ENCODE data around the gene FBXW10B. TPM values are rescaled to one million over a fixed set of nuclear protein-coding genes. Genes with fewer than 3 reads are reported as not detected.
"Not testable (repeated sequence)": the region's sequence is repeated elsewhere in the genome, so short reads cannot be mapped to it uniquely, and the experiment has no call there.

FBXW10B gene
- polyA plus RNA-seq, 1 donor from 2014 or later = 0.51 TPM

GRCh38 chr17:15630930-15631453 lies 11.5 kb upstream of the FBXW10B start:
- not testable (repeated sequence) for H3K9ac ChIP-seq (ENCODE audit: low read length); H3K4me3 ChIP-seq (ENCODE audit: low read length); H3K9me2 ChIP-seq (ENCODE audit: insufficient read depth, low read length); H3K9me3 ChIP-seq (ENCODE audit: low read length); H3F3A ChIP-seq (ENCODE audit: insufficient read depth, low read length, poor library complexity, severe bottlenecking); H4K20me1 ChIP-seq (ENCODE audit: insufficient read depth); H3K36me3 ChIP-seq (ENCODE audit: insufficient read depth, low read length); H3K79me2 ChIP-seq (replicated peaks; ENCODE audit: insufficient read depth, low read length); H3K27ac ChIP-seq (ENCODE audit: low read length); H3K27me3 ChIP-seq (ENCODE audit: insufficient read depth, low read depth, low read length); H2AFZ ChIP-seq (ENCODE audit: low read depth, low read length); H3K4me2 ChIP-seq (ENCODE audit: low read length)

- H3K9me3 ChIP-seq (ENCODE audit: low read length); H2AFZ ChIP-seq (ENCODE audit: low read depth, low read length); H3K9ac ChIP-seq (ENCODE audit: low read length); H3F3A ChIP-seq (ENCODE audit: insufficient read depth, low read length, poor library complexity, severe bottlenecking); H3K36me3 ChIP-seq (ENCODE audit: insufficient read depth, low read length); H3K27me3 ChIP-seq (ENCODE audit: insufficient read depth, low read depth, low read length); H3K4me3 ChIP-seq (ENCODE audit: low read length); H3K9me2 ChIP-seq (ENCODE audit: insufficient read depth, low read length); H3K79me2 ChIP-seq (replicated peaks; ENCODE audit: insufficient read depth, low read length); H3K27ac ChIP-seq (ENCODE audit: low read length); H3K4me2 ChIP-seq (ENCODE audit: low read length); H4K20me1 ChIP-seq (ENCODE audit: insufficient read depth): not testable (repeated sequence)
Measured at GRCh38 chr17:15629991-15630390, 10.5 kb upstream of the FBXW10B start.

DNA sequence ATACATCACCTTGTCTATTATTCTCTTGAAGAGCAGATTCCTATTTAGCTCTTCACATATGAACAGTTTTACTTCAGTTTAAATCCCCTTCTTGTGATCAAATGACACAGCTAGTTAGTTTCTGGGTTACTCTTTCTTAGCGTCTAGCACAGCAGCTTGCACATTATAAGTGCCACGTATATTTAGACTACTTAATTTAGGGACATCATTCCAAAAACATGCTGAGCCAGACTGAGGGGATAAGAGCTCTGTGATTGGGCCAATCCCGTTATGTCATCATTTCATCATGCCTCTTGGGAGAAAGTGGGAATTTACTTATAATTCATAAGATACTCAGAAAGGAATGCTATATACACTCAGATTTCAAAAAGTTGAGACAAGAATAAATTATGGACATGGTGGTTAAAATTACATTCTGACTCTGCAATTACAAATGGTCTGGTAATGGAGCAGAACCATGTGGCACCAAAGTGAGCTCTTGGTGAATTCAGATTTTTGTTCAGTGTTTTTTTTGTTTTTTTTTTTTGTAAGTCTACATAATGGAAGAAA lies 4.2 kb upstream of the FBXW10B start:
- not testable (repeated sequence) for H3K9me3 ChIP-seq (ENCODE audit: low read length); H3K27me3 ChIP-seq (ENCODE audit: insufficient read depth, low read depth, low read length); H4K20me1 ChIP-seq (ENCODE audit: insufficient read depth); H3K4me2 ChIP-seq (ENCODE audit: low read length); H2AFZ ChIP-seq (ENCODE audit: low read depth, low read length); H3K4me3 ChIP-seq (ENCODE audit: low read length); H3K9me2 ChIP-seq (ENCODE audit: insufficient read depth, low read length); H3K79me2 ChIP-seq (replicated peaks; ENCODE audit: insufficient read depth, low read length); H3K9ac ChIP-seq (ENCODE audit: low read length); H3K36me3 ChIP-seq (ENCODE audit: insufficient read depth, low read length); H3K27ac ChIP-seq (ENCODE audit: low read length); H3F3A ChIP-seq (ENCODE audit: insufficient read depth, low read length, poor library complexity, severe bottlenecking)

DNA sequence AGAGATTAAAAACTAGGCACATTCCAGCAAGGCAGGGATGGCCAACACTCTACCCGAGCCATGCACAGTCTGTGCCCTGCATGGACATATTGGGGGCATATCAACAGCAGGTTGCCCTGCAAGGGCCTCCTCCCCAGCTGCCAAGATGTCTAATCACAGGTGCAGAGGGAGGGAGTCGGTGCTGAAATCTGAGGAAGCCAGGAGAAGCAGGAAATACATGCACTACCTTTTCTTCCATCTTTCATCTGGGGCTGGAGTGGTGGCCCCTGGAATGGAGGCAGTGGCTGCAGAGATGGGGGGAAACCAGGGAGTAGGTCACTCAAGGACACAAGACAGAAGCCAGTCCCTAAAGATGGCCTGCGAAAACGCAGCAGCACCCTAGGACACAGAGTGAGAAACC lies 3.8 kb upstream of the FBXW10B start:
- not testable (repeated sequence) for H3K27ac ChIP-seq (ENCODE audit: low read length); H3K9me3 ChIP-seq (ENCODE audit: low read length); H3K27me3 ChIP-seq (ENCODE audit: insufficient read depth, low read depth, low read length); H3K4me3 ChIP-seq (ENCODE audit: low read length); H3K36me3 ChIP-seq (ENCODE audit: insufficient read depth, low read length); H4K20me1 ChIP-seq (ENCODE audit: insufficient read depth); H3K79me2 ChIP-seq (replicated peaks; ENCODE audit: insufficient read depth, low read length); H3K9me2 ChIP-seq (ENCODE audit: insufficient read depth, low read length); H3K9ac ChIP-seq (ENCODE audit: low read length); H2AFZ ChIP-seq (ENCODE audit: low read depth, low read length); H3F3A ChIP-seq (ENCODE audit: insufficient read depth, low read length, poor library complexity, severe bottlenecking); H3K4me2 ChIP-seq (ENCODE audit: low read length)

DNA sequence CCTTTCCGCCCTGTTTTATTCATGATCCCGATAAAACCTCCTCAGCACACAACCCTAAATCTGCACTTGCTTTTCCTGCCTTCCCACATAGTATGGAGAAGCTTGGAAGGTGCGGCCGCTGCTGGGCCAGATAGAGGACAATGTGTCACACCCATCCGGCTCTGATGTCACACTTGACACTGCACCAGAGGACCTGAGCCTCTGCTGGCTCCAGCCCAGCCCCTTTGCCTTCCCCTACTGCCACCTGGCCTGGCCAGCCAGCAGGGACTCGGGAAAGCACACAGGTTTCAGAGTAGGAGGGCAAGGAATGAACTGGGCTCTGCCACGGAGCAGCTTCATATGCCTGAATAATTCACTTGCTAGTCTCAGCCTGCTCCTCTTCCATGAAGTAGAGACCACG lies 2.6 kb upstream of the FBXW10B start:
- H3K9ac ChIP-seq (ENCODE audit: low read length); H3K36me3 ChIP-seq (ENCODE audit: insufficient read depth, low read length); H3K4me3 ChIP-seq (ENCODE audit: low read length); H3K4me2 ChIP-seq (ENCODE audit: low read length); H3K79me2 ChIP-seq (replicated peaks; ENCODE audit: insufficient read depth, low read length); H3K9me3 ChIP-seq (ENCODE audit: low read length); H3K27ac ChIP-seq (ENCODE audit: low read length); H4K20me1 ChIP-seq (ENCODE audit: insufficient read depth); H3K9me2 ChIP-seq (ENCODE audit: insufficient read depth, low read length); H3K27me3 ChIP-seq (ENCODE audit: insufficient read depth, low read depth, low read length); H3F3A ChIP-seq (ENCODE audit: insufficient read depth, low read length, poor library complexity, severe bottlenecking); H2AFZ ChIP-seq (ENCODE audit: low read depth, low read length): not testable (repeated sequence)

GRCh38 chr17:15616828-15617227 lies 2.7 kb downstream of the FBXW10B start:
- not testable (repeated sequence) for H2AFZ ChIP-seq (ENCODE audit: low read depth, low read length); H3K9me3 ChIP-seq (ENCODE audit: low read length); H3K9me2 ChIP-seq (ENCODE audit: insufficient read depth, low read length); H3K9ac ChIP-seq (ENCODE audit: low read length); H3K4me2 ChIP-seq (ENCODE audit: low read length); H3K4me3 ChIP-seq (ENCODE audit: low read length); H3F3A ChIP-seq (ENCODE audit: insufficient read depth, low read length, poor library complexity, severe bottlenecking); H4K20me1 ChIP-seq (ENCODE audit: insufficient read depth); H3K27ac ChIP-seq (ENCODE audit: low read length); H3K27me3 ChIP-seq (ENCODE audit: insufficient read depth, low read depth, low read length); H3K79me2 ChIP-seq (replicated peaks; ENCODE audit: insufficient read depth, low read length); H3K36me3 ChIP-seq (ENCODE audit: insufficient read depth, low read length)

- not testable (repeated sequence) for H3F3A ChIP-seq (ENCODE audit: insufficient read depth, low read length, poor library complexity, severe bottlenecking); H3K9me2 ChIP-seq (ENCODE audit: insufficient read depth, low read length); H3K36me3 ChIP-seq (ENCODE audit: insufficient read depth, low read length); H3K27me3 ChIP-seq (ENCODE audit: insufficient read depth, low read depth, low read length); H2AFZ ChIP-seq (ENCODE audit: low read depth, low read length); H4K20me1 ChIP-seq (ENCODE audit: insufficient read depth); H3K4me3 ChIP-seq (ENCODE audit: low read length); H3K4me2 ChIP-seq (ENCODE audit: low read length); H3K9ac ChIP-seq (ENCODE audit: low read length); H3K27ac ChIP-seq (ENCODE audit: low read length); H3K9me3 ChIP-seq (ENCODE audit: low read length); H3K79me2 ChIP-seq (replicated peaks; ENCODE audit: insufficient read depth, low read length)
Measured at GRCh38 chr17:15615850-15616249, 3.7 kb downstream of the FBXW10B start.

DNA sequence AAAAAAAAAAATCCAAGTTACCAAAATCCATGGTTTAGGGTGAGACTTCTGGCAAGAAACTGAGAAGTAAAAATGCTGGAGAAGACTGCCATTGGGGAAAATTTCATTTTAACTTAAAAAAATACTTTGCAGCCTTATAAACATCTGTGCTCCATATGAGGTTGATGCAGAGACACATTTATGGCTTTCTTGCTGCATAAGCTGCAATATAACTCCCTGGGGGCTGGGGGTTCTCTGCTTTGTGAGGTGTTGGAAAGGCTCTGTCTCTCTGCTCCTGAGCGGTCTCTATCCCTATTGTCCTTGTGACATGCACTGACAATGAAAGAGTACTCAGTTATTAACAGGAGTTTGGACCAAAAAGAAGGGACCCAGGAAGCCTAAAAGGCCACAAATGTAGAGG lies 6.4 kb downstream of the FBXW10B start:
- not testable (repeated sequence) for H4K20me1 ChIP-seq (ENCODE audit: insufficient read depth); H3K4me3 ChIP-seq (ENCODE audit: low read length); H3K9me3 ChIP-seq (ENCODE audit: low read length); H3F3A ChIP-seq (ENCODE audit: insufficient read depth, low read length, poor library complexity, severe bottlenecking); H3K4me2 ChIP-seq (ENCODE audit: low read length); H2AFZ ChIP-seq (ENCODE audit: low read depth, low read length); H3K79me2 ChIP-seq (replicated peaks; ENCODE audit: insufficient read depth, low read length); H3K27me3 ChIP-seq (ENCODE audit: insufficient read depth, low read depth, low read length); H3K36me3 ChIP-seq (ENCODE audit: insufficient read depth, low read length); H3K27ac ChIP-seq (ENCODE audit: low read length); H3K9ac ChIP-seq (ENCODE audit: low read length); H3K9me2 ChIP-seq (ENCODE audit: insufficient read depth, low read length)
